IMR-90 (cell line): Measurements from ENCODE around the gene FAM117B.

Source experiments
- BHLHE40 ChIP-seq: fragments of 150-350 bp; IDR thresholded peaks from 2 replicates; pipeline ENCODE4 v1.6.1; 2016; ENCODE audit warnings: mild to moderate bottlenecking, low read depth, low read length
- CEBPB ChIP-seq: IDR thresholded peaks from 2 replicates; pipeline ENCODE4 v1.6.1; 2012; ENCODE audit warnings: low read depth, low read length, improper control_type of control experiment
- CHD1 ChIP-seq: IDR thresholded peaks from 2 replicates; pipeline ENCODE4 v1.6.1; 2012; ENCODE audit warnings: low read depth, low read length, improper control_type of control experiment
- CTCF ChIP-seq: conservative IDR thresholded peaks from 2 replicates; pipeline ENCODE4 v1.5.1; 2012; ENCODE audit warnings: mild to moderate bottlenecking, low read depth, low read length, improper control_type of control experiment
- MAFK ChIP-seq: IDR thresholded peaks from 2 replicates; pipeline ENCODE4 v1.6.1; 2012; ENCODE audit warnings: low read depth, low read length, improper control_type of control experiment
- MAZ ChIP-seq: IDR thresholded peaks from 2 replicates; pipeline ENCODE4 v1.6.1; 2012; ENCODE audit warnings: low read depth, mild to moderate bottlenecking, low read length, improper control_type of control experiment, moderate library complexity, borderline replicate concordance
- MXI1 ChIP-seq: IDR thresholded peaks from 2 replicates; pipeline ENCODE4 v1.6.1; 2012; ENCODE audit warnings: low read depth, mild to moderate bottlenecking, low read length, moderate library complexity, borderline replicate concordance
- POLR2A ChIP-seq: IDR thresholded peaks from 2 replicates; pipeline ENCODE4 v1.6.1; 2012; ENCODE audit warnings: mild to moderate bottlenecking, low read depth, low read length
- RAD21 ChIP-seq: IDR thresholded peaks from 2 replicates; pipeline ENCODE4 v1.6.1; 2012; ENCODE audit warnings: low read length, improper control_type of control experiment
- RCOR1 ChIP-seq: IDR thresholded peaks from 2 replicates; pipeline ENCODE4 v1.6.1; 2012; ENCODE audit warnings: mild to moderate bottlenecking, low read length, improper control_type of control experiment; ENCODE audit not compliant: insufficient replicate concordance
- RFX5 ChIP-seq: IDR thresholded peaks from 2 replicates; pipeline ENCODE4 v1.8.0; 2012; ENCODE audit warnings: low read depth, mild to moderate bottlenecking, low read length, moderate library complexity
- SMC3 ChIP-seq: fragments of 150-350 bp; IDR thresholded peaks from 2 replicates; pipeline ENCODE4 v1.6.1; 2016; ENCODE audit warnings: low read depth, mild to moderate bottlenecking, antibody characterized with exemption, low read length, moderate library complexity
- USF2 ChIP-seq: fragments of 150-350 bp; IDR thresholded peaks from 2 replicates; pipeline ENCODE4 v1.6.1; 2017; ENCODE audit warnings: mild to moderate bottlenecking, antibody characterized with exemption, low read length, low read depth

- TF ChIP-seq CTCF (no peak), RAD21 (no peak), POLR2A (no peak), CHD1 (no peak), USF2 (no peak), BHLHE40 (no peak), RFX5 (no peak), RCOR1 (no peak), SMC3 (no peak), MAFK (no peak), MXI1 (no peak), CEBPB (no peak), MAZ (no peak)
Observed at GRCh38 chr2:202717598-202718310, 83.0 kb downstream of the FAM117B start.
